Dermis blood vessel endothelial cell (primary cell): ENCODE results near the gene CDRT15L2. TPM values are rescaled to one million over a fixed set of nuclear protein-coding genes. Genes with fewer than 3 reads are reported as not detected.
"Not testable (repeated sequence)": the region's sequence is repeated elsewhere in the genome, so short reads cannot be mapped to it uniquely, and the experiment has no call there.

Source experiments
- DNase-seq: peaks from one replicate; pipeline ENCODE4 v3.0.0; 2010
- total RNA-seq: library from RNA; depleted of rRNA; stranded (reverse); fragments of >200 nt; gene quantifications from 2 replicates; pipeline ENCODE4 v1.2.3, GENCODE V29; 2014

CDRT15L2 gene
- total RNA-seq, 1 donor from 2014 or later = not detected

- not testable (repeated sequence) for DNase-seq
These were observed 4.5 kb upstream of the CDRT15L2 start for GRCh38 chr17:20575071-20575470.

GRCh38 chr17:20583891-20584577 is 4.5 kb downstream of the CDRT15L2 start:
- DNase-seq = not testable (repeated sequence)

GRCh38 chr17:20588744-20589453 is 9.4 kb downstream of the CDRT15L2 start:
- DNase-seq = not testable (repeated sequence)

- DNase-seq = not testable (repeated sequence)
These were observed 9.9 kb downstream of the CDRT15L2 start for GRCh38 chr17:20589454-20589810.

GRCh38 chr17:20591040-20591439 is 11.5 kb downstream of the CDRT15L2 start:
- DNase-seq = not testable (repeated sequence)

GRCh38 chr17:20605568-20605967 is 26.0 kb downstream of the CDRT15L2 start:
- DNase-seq = not testable (repeated sequence)

GRCh38 chr17:20609490-20609889 is 30.0 kb downstream of the CDRT15L2 start:
- not testable (repeated sequence) for DNase-seq

DNA sequence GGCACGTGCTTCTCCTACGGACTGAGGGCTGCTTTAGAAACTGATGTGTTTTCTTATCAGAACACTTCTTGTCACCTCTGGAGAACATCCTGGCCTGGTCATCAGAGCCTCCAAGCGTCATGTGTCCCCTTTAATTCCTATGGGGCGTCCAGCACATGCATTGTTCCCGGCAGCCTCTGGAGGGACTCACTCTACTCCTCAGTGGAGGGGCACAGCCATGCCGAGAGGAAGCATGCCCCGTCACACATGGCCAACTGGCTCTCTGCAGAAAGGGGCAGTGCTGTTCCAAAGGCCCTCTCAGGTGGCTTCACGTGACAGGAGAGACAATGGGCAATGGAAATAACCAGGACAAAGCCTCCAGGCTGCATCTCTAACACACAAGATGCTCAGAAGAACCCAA is 31.8 kb downstream of the CDRT15L2 start:
- DNase-seq = no peak

DNA sequence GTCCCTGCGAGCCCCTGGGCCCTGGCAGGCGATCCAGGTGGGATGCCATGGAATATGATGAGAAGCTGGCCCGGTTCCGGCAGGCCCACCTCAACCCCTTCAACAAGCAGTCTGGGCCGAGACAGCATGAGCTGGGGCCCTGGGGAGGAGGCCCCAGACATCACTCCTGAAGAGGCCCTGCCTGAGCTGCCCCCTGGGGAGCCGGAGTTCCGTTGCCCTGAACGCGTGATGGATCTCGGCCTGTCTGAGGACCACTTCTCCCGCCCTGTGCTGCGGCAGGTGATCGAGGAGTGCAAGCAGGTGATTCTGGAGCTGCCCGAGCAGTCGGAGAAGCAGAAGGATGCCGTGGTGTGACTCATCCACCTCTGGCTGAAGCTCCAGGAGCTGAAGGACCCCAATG is 33.1 kb downstream of the CDRT15L2 start:
- DNase-seq = no peak

GRCh38 chr17:20613248-20613647 is 33.7 kb downstream of the CDRT15L2 start:
- DNase-seq = no peak

DNA sequence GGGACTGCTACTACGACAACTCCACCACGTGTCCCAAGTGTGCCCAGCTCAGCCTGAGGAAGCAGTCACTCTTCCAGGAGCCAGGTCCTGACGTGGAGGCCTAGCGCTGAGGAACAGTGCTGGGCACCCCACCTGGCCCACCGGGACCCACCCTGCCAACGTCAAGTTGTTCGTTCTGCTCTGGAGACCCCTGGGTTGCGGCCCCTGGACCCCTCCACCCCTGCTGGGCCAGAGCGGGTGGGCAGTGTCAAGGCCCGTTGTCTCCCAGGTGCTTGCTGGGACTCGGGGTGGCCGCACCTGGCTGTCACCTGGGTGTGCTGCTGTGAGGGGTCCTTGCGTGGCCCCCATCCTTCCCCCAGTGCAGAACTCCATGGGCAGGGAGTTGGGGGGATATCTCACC is 34.4 kb downstream of the CDRT15L2 start:
- DNase-seq = no peak

- not testable (repeated sequence) for DNase-seq
These were observed 35.9 kb downstream of the CDRT15L2 start for GRCh38 chr17:20615461-20615860.

Other genes with a start within 250 kb of the CDRT15L2 start
- gene LGALS9B, start 112.2 kb upstream of the CDRT15L2 start, total RNA-seq = not detected in 2 replicates